Keratinocyte (primary cell): Measurements from ENCODE around the gene NUP98. TPM values are rescaled to one million over a fixed set of nuclear protein-coding genes. Genes with fewer than 3 reads are reported as not detected.

Source experiments
- DNase-seq: peaks from one replicate; pipeline ENCODE4 v3.0.0-alpha.2; 2011; ENCODE audit warnings: low read depth, missing footprints, low spot score
- FAIRE-seq: peaks from 2 replicates; lab custom pipeline; 2011; peaks lifted over from hg19 to GRCh38; lab: Jason Lieb, UNC
- H2AFZ ChIP-seq: 2 replicates; pipeline ENCODE4 v1.6.0; 2012; ENCODE audit warnings: low read length, control low read depth, inconsistent platforms; ENCODE audit not compliant: control insufficient read depth
- H3K27ac ChIP-seq: 2 replicates; pipeline ENCODE4 v1.5.1; 2011; ENCODE audit warnings: low read length; ENCODE audit not compliant: control insufficient read depth, insufficient read depth
- H3K27me3 ChIP-seq: 3 replicates; pipeline ENCODE4 v1.6.0; 2011; ENCODE audit warnings: low read length; ENCODE audit not compliant: control insufficient read depth, insufficient read depth; ENCODE audit errors: extremely low read depth
- H3K36me3 ChIP-seq, 2 experiments: 2 replicates in 1 of 2; 3 replicates in 1 of 2; pipeline ENCODE4 v1.5.1; 2011; ENCODE audit warnings: low read length in 2 of 2, mild to moderate bottlenecking in 1 of 2; ENCODE audit not compliant: control insufficient read depth in 2 of 2, insufficient read depth in 2 of 2; ENCODE audit errors: extremely low read depth in 1 of 2
- H3K4me1 ChIP-seq: 3 replicates; pipeline ENCODE4 v1.5.1; 2011; ENCODE audit warnings: low read length; ENCODE audit not compliant: control insufficient read depth, insufficient read depth; ENCODE audit errors: extremely low read depth
- H3K4me2 ChIP-seq: 3 replicates; pipeline ENCODE4 v1.6.0; 2011; ENCODE audit warnings: low read depth, low read length; ENCODE audit not compliant: control insufficient read depth, insufficient read depth; ENCODE audit errors: extremely low read depth
- H3K4me3 ChIP-seq, 3 experiments: fragments of 200-600 bp in 1 of 3; sonication (generic) in 1 of 3; 2 replicates in 2 of 3; 3 replicates in 1 of 3; pipeline ENCODE4 v1.5.1; 2011 to 2016; ENCODE audit warnings: low read length in 3 of 3, mild to moderate bottlenecking in 3 of 3, control low read depth in 2 of 3, inconsistent platforms in 1 of 3, low read depth in 1 of 3, mixed read lengths in 1 of 3, mixed run types in 1 of 3, moderate library complexity in 1 of 3; ENCODE audit not compliant: control insufficient read depth in 2 of 3, insufficient read depth in 2 of 3; ENCODE audit errors: extremely low read depth in 1 of 3
- H3K79me2 ChIP-seq: 2 replicates; pipeline ENCODE4 v1.6.0; 2012; ENCODE audit warnings: low read length; ENCODE audit not compliant: control insufficient read depth, insufficient read depth
- H3K9ac ChIP-seq: 3 replicates; pipeline ENCODE4 v1.6.0; 2011; ENCODE audit warnings: low read length; ENCODE audit not compliant: control insufficient read depth, insufficient read depth; ENCODE audit errors: extremely low read depth
- H3K9me1 ChIP-seq: 3 replicates; pipeline ENCODE4 v1.6.0; 2011; ENCODE audit warnings: low read length; ENCODE audit not compliant: control insufficient read depth, insufficient read depth; ENCODE audit errors: extremely low read depth
- H3K9me3 ChIP-seq: 2 replicates; pipeline ENCODE4 v1.5.1; 2012; ENCODE audit warnings: low read depth, low read length; ENCODE audit not compliant: control insufficient read depth
- H4K20me1 ChIP-seq: 3 replicates; pipeline ENCODE4 v1.6.0; 2011; ENCODE audit warnings: low read length; ENCODE audit not compliant: control insufficient read depth, insufficient read depth; ENCODE audit errors: extremely low read depth
- CTCF ChIP-seq, 3 experiments: IDR thresholded peaks in 1 of 3; conservative IDR thresholded peaks in 1 of 3; optimal IDR thresholded peaks in 1 of 3; 2 replicates in 2 of 3; 3 replicates in 1 of 3; pipeline versions ENCODE3 to v1.5.1; 2011; ENCODE audit warnings: low read length in 3 of 3, mild to moderate bottlenecking in 3 of 3, moderate library complexity in 2 of 3, control low read depth in 1 of 3, inconsistent platforms in 1 of 3; ENCODE audit not compliant: insufficient read depth in 2 of 3; ENCODE audit errors: extremely low read depth in 1 of 3
- EZH2 ChIP-seq: IDR thresholded peaks from one replicate; pipeline ENCODE4 v1.6.1; 2012; ENCODE audit warnings: inconsistent platforms, mild to moderate bottlenecking, low read length, moderate library complexity
- dilution Hi-C: fragments of 300-500 bp; cut with MboI; formaldehyde crosslinking; loops from one replicate; pipeline ENCODE4 v1.7.0; 2020; ENCODE audit warnings: low sequenced_read_pairs; ENCODE audit not compliant: extremely low pct_ligation_motif_present
- polyA plus RNA-seq, 5 experiments: library from polyadenylated mRNA; depleted of rRNA in 3 of 5; stranded (reverse) in 3 of 5; stranded (forward) in 1 of 5; unstranded in 1 of 5; fragments of >200 nt; gene quantifications; 1 replicate in 1 of 5; 2 replicates in 3 of 5; 3 replicates in 1 of 5; pipeline versions ENCODE4 v1.2.1 to v1.2.3, GENCODE V29; 2011 to 2012; ENCODE audit warnings: missing spikeins in 2 of 5, low read depth in 1 of 5, low replicate concordance in 1 of 5
- small RNA-seq, 3 experiments: library from RNA; depleted of rRNA; stranded (forward); fragments of <200 nt; gene quantifications; one replicate each; pipeline ENCODE3, GENCODE V24; 2012; ENCODE audit warnings: low read depth in 3 of 3, low replicate concordance in 1 of 3; ENCODE audit not compliant: insufficient read length in 3 of 3

The NUP98 gene
- polyA plus RNA-seq, 1 donor (not counting 4 experiments of a cell fraction or from before 2014, with no cell fraction given), result 66.9 TPM

- H3K36me3 ChIP-seq, result no peaks in the 10 kb centered on the region
- dilution Hi-C loops, result no loop called here
- H3K4me3 ChIP-seq, result no peak overlapping the region
- FAIRE-seq (no peak), DNase-seq (no peak)
- H3K27me3 ChIP-seq, result no peaks in the 10 kb centered on the region
- H4K20me1 ChIP-seq, result no peaks in the 10 kb centered on the region
- H3K9ac ChIP-seq, result no peak overlapping the region
- H3K9me1 ChIP-seq, result no peaks in the 10 kb centered on the region
- H3K79me2 ChIP-seq, result no peaks in the 10 kb centered on the region
- H2AFZ ChIP-seq, result no peak overlapping the region
- no peaks in the 10 kb centered on the region for H3K4me1 ChIP-seq
- H3K9me3 ChIP-seq, result no peaks in the 10 kb centered on the region
- TF ChIP-seq CTCF (optimal IDR thresholded peaks at IDR 0.05 in 1 of 3, IDR thresholded peaks at IDR 0.05 in 1 of 3, conservative IDR thresholded peaks at IDR 0.05 in 1 of 3; ENCODE audit: extremely low read depth in 1 of 3, insufficient read depth in 2 of 3, low read length in 3 of 3), result no peak
- no peak for TF ChIP-seq EZH2
- H3K4me2 ChIP-seq, result no peak overlapping the region
- no peak overlapping the region for H3K27ac ChIP-seq
Observed at GRCh38 chr11:3626250-3626960, 170.9 kb downstream of the NUP98 start.

Small RNA genes within 50 kb of the gene (small RNA-seq; reads per million reads assigned to genes)
- gene RF00019, result 0 reads per million in 3 experiments
- 0 reads per million in 3 experiments for gene RNU6-1143P
- gene RNU7-50P, result 0 reads per million in 3 experiments

Other genes with a start within 250 kb of the NUP98 start
- gene ART5, start 155.6 kb downstream of the NUP98 start, polyA plus RNA-seq, result not detected in 3 replicates
- not detected in 3 replicates for gene ART1, start 152.4 kb downstream of the NUP98 start, polyA plus RNA-seq
- gene CHRNA10, start 126.2 kb downstream of the NUP98 start, polyA plus RNA-seq, result 0.46 to 0.98 TPM (median 0.83 TPM) in 3 replicates
- 37.3 to 59.8 TPM (median 46.2 TPM) in 3 replicates for gene PGAP2, start 11.0 kb upstream of the NUP98 start, polyA plus RNA-seq
- 39.8 to 84.6 TPM (median 67.1 TPM) in 3 replicates for gene RHOG, start 43.4 kb upstream of the NUP98 start, polyA plus RNA-seq
- gene STIM1, start 58.1 kb upstream of the NUP98 start, polyA plus RNA-seq, result 23.7 to 39.4 TPM (median 25.1 TPM) in 3 replicates